D721Med (cell line): ENCODE results near the gene FYB2.

Source experiments
- DNase-seq: peaks from one replicate; pipeline ENCODE4 v3.0.0; 2011; ENCODE audit warnings: low spot score; ENCODE audit not compliant: insufficient read length
- FAIRE-seq: peaks from 2 replicates; lab custom pipeline; 2011; peaks lifted over from hg19 to GRCh38; lab: Jason Lieb, UNC
- CTCF ChIP-seq: IDR thresholded peaks from 2 replicates; pipeline ENCODE4 v1.5.1; 2012; ENCODE audit warnings: mild to moderate bottlenecking, control low read depth; ENCODE audit not compliant: insufficient read depth; ENCODE audit errors: missing control alignments

FYB2 gene

GRCh38 chr1:56834137-56834900 is 15.1 kb upstream of the FYB2 start:
- FAIRE-seq (no peak), DNase-seq (no peak)
- TF ChIP-seq CTCF = no peak

GRCh38 chr1:56833088-56833487 is 13.9 kb upstream of the FYB2 start:
- FAIRE-seq = no peak
- no peak for DNase-seq
- no peak for TF ChIP-seq CTCF

GRCh38 chr1:56831871-56832693 is 12.9 kb upstream of the FYB2 start:
- DNase-seq (peak; percentile 34), FAIRE-seq (no peak)
- TF ChIP-seq CTCF = peak; percentile 98

GRCh38 chr1:56830052-56830451 is 10.8 kb upstream of the FYB2 start:
- DNase-seq (no peak), FAIRE-seq (no peak)
- TF ChIP-seq CTCF = no peak

GRCh38 chr1:56827711-56828110 is 8.5 kb upstream of the FYB2 start:
- no peak for DNase-seq
- no peak for FAIRE-seq
- TF ChIP-seq CTCF = no peak

- no peak for TF ChIP-seq CTCF
- FAIRE-seq = no peak
- no peak for DNase-seq
Observed at GRCh38 chr1:56825436-56825835, 6.2 kb upstream of the FYB2 start.
